Activated B cell treated with CpG ODN at 0.5 μM for 24 hours (primary cell): ENCODE measurements around the gene LCN1. TPM values are rescaled to one million over a fixed set of nuclear protein-coding genes. Genes with fewer than 3 reads are reported as not detected.

Source experiments
- ATAC-seq: fragments of 200-7000 bp; cut with Tn5 transposase; one replicate; pipeline ENCODE4 v1.10.0; 2021; ENCODE audit warnings: low read depth, mild to moderate bottlenecking, moderate library complexity
- CTCF ChIA-PET: fragments of 350-600 bp; sonication (Branson Sonifier 250); formaldehyde crosslinking; loops from one replicate; lab custom pipeline; 2021; ENCODE audit warnings: antibody characterized with exemption; lab: Charles Lee
- POLR2A ChIA-PET: fragments of 350-600 bp; sonication (Branson Sonifier 250); formaldehyde crosslinking; loops from one replicate; lab custom pipeline; 2021; ENCODE audit warnings: antibody characterized with exemption; lab: Charles Lee
- DNase-seq: peaks from one replicate; pipeline ENCODE4 v3.0.0; 2022
- H3K27ac Mint-ChIP-seq: one replicate; pipeline ENCODE4 v1.8.0; 2020; ENCODE audit warnings: mixed read lengths
- H3K27me3 Mint-ChIP-seq: one replicate; pipeline ENCODE4 v1.8.0; 2021; ENCODE audit warnings: mixed read lengths
- H3K36me3 Mint-ChIP-seq: one replicate; pipeline ENCODE4 v1.8.0; 2021; ENCODE audit warnings: low read depth, mixed read lengths
- H3K4me1 Mint-ChIP-seq: one replicate; pipeline ENCODE4 v1.8.0; 2021; ENCODE audit warnings: mixed read lengths
- H3K4me3 Mint-ChIP-seq: one replicate; pipeline ENCODE4 v1.8.0; 2020; ENCODE audit warnings: mild to moderate bottlenecking, mixed read lengths
- H3K9me3 Mint-ChIP-seq: one replicate; pipeline ENCODE4 v1.8.0; 2020; ENCODE audit warnings: mixed read lengths
- CTCF ChIP-seq: fragments of 200-600 bp; IDR thresholded peaks from one replicate; pipeline ENCODE4 v1.8.0; 2022; ENCODE audit warnings: antibody characterized with exemption, mild to moderate bottlenecking
- intact Hi-C: fragments of 100-400 bp; cut with micrococcal nuclease; formaldehyde crosslinking; loops from one replicate; pipeline ENCODE4 v1.15.1; 2024
- total RNA-seq: library from RNA; stranded (reverse); gene quantifications from 2 replicates; pipeline ENCODE4 v1.2.3, GENCODE V29; 2022

Gene LCN1
- total RNA-seq, 1 donor from 2014 or later, result not detected

- Mint-ChIP-seq H3K27ac (no peak overlapping the region), H3K9me3 (no peaks in the 10 kb centered on the region), H3K36me3 (peaks cover 6% of the 10 kb centered on the region), H3K27me3 (peaks cover 2% of the 10 kb centered on the region), H3K4me1 (no peaks in the 10 kb centered on the region), H3K4me3 (no peak overlapping the region)
- POLR2A ChIA-PET, result no interaction called here
- intact Hi-C loops, result no loop called here
- no peak for TF ChIP-seq CTCF
- ATAC-seq (no peak), DNase-seq (no peak)
- CTCF ChIA-PET, result no interaction called here
These were observed 32.7 kb upstream of the LCN1 start for GRCh38 chr9:135488527-135488926.

DNA sequence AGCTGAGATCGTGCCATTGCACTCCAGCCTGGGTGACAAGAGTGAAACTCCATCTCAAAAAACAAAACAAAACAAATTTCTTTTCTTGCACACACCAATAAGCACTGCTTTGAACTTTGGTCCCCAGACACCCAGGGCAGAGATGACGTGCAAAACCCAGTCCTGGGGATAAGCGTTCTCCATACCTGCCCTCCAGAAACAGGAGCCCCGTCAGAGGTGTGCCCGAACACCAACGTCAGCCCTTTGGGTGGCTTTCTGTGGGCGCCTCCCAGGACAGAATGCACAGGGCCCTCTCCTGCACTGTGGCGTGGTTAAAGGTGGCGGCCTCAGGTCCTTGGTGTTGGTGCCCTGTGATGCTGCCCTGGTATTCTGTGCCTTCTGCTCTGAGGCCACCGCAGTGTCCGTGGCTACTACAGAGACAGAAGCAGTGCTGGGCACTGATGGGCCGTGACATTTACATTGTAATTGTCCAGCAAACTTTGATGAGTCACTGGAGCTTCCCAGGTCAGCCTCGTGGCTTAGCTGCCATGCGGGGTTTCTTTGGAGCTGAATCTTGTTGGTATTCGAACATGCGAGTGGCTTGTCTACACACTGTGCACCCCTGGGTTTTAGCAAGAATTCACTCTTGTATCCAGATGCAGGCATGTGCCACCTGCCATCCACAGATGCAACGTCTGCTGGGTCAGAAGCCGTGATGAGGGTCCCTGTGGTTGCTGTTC lies 31.9 kb upstream of the LCN1 start:
- DNase-seq (no peak), ATAC-seq (no peak)
- H3K4me3 Mint-ChIP-seq, result no peak overlapping the region
- no peaks in the 10 kb centered on the region for H3K9me3 Mint-ChIP-seq
- intact Hi-C loops, result no loop called here
- no peaks in the 10 kb centered on the region for H3K4me1 Mint-ChIP-seq
- ChIA-PET CTCF (no interaction called here), POLR2A (no interaction called here)
- H3K27me3 Mint-ChIP-seq, result no peaks in the 10 kb centered on the region
- H3K27ac Mint-ChIP-seq, result no peak overlapping the region
- H3K36me3 Mint-ChIP-seq, result peaks cover 6% of the 10 kb centered on the region
- TF ChIP-seq CTCF, result no peak

DNA sequence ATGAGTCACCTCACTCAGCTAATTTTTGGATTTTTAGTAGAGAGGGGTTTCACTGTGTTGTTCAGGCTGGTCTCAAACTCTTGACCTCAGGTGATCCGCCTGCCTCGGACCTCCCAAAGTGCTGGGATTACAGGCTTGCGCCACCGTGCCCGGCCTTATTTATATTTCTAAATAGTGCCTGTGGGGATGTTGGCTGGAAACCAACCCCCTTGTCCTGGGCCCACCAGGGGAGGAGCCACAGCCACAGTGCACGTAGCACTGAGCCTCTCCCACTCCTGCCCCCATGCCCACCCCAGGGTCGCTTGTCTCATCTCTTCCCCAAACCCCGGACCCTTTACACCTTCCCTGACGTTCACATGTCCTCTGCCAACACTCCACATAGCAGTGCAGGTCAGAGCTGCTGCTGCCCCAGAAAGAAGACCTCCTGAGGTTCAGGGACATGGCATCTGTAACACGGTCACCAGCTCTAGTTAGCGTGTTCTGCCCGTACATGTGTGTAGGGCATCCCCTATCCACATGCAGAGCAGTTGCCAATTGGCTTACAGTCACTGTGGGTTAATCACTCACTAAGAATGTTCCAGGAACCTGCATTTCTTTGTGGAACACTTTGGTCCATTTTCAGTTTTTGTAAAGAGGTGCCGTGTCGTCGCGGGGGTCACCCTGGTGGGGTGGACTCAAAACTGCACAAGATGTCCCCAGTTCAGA lies 30.9 kb upstream of the LCN1 start:
- POLR2A ChIA-PET, result no interaction called here

DNA sequence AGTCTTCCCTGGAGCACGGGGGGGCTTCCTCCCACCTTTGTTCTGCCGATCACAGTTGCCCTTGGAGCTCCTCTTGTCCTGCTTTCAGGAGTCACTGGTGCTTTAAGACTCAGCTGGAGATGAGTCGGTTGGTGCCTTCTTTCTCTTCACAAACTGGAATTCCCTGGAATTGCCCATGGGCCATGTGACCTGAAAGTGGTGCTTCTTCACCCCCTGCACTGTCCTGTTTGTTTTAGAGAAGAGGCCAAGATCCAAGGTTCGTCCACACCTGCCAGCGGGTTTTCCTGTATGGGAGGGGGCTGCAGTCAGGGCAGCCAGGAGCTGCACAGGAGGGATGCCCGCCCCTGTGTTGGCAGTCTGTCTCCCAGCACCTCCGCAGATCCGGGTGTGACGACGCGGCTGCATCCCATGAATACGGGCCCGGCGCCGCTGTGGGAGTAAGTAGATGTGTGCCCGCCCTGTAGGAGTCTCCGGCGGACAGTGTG lies 30.2 kb upstream of the LCN1 start:
- TF ChIP-seq CTCF, result no peak
- ChIA-PET POLR2A (no interaction called here), CTCF (no interaction called here)
- Mint-ChIP-seq H3K4me1 (no peaks in the 10 kb centered on the region), H3K9me3 (no peaks in the 10 kb centered on the region), H3K4me3 (no peak overlapping the region), H3K27ac (no peak overlapping the region), H3K36me3 (no peaks in the 10 kb centered on the region), H3K27me3 (no peaks in the 10 kb centered on the region)
- no peak for DNase-seq
- no peak for ATAC-seq
- intact Hi-C loops, result no loop called here

More for the DNA sequence above, 30.9 kb upstream of the LCN1 start:
- H3K9me3 Mint-ChIP-seq, result no peaks in the 10 kb centered on the region
- H3K4me3 Mint-ChIP-seq, result no peak overlapping the region
- ATAC-seq (no peak), DNase-seq (no peak)
- no peak for TF ChIP-seq CTCF
- no peaks in the 10 kb centered on the region for H3K27me3 Mint-ChIP-seq
- no peak overlapping the region for H3K27ac Mint-ChIP-seq
- intact Hi-C loops, result no loop called here
- CTCF ChIA-PET, result no interaction called here
- peaks cover 3% of the 10 kb centered on the region for H3K36me3 Mint-ChIP-seq
- no peaks in the 10 kb centered on the region for H3K4me1 Mint-ChIP-seq

- intact Hi-C loops, result no loop called here
- POLR2A ChIA-PET, result interaction anchor here (0.6 kb wide), 1 partner anchor 10 kb away, joined by 4 read pairs; no protein-coding TSS in a partner anchor
These were observed 29.5 kb upstream of the LCN1 start for GRCh38 chr9:135491764-135492163.

More at GRCh38 chr9:135491764-135492163, 29.5 kb upstream of the LCN1 start:
- CTCF ChIA-PET, result no interaction called here
- Mint-ChIP-seq H3K9me3 (no peaks in the 10 kb centered on the region), H3K4me1 (no peaks in the 10 kb centered on the region), H3K4me3 (no peak overlapping the region), H3K27me3 (no peaks in the 10 kb centered on the region), H3K27ac (no peak overlapping the region), H3K36me3 (no peaks in the 10 kb centered on the region)
- TF ChIP-seq CTCF, result no peak
- no peak for ATAC-seq
- no peak for DNase-seq
